Raji (cell line): Measurements from ENCODE around the gene CTIF.

Experiments used
- POLR2A ChIP-seq: IDR thresholded peaks from 2 replicates; pipeline ENCODE4 v1.6.1; 2011; ENCODE audit warnings: low read depth, low read length, control low read depth; ENCODE audit not compliant: insufficient read depth

Gene CTIF

GRCh38 chr18:48673853-48674721, 135.3 kb downstream of the CTIF start:
- TF ChIP-seq POLR2A = no peak

DNA sequence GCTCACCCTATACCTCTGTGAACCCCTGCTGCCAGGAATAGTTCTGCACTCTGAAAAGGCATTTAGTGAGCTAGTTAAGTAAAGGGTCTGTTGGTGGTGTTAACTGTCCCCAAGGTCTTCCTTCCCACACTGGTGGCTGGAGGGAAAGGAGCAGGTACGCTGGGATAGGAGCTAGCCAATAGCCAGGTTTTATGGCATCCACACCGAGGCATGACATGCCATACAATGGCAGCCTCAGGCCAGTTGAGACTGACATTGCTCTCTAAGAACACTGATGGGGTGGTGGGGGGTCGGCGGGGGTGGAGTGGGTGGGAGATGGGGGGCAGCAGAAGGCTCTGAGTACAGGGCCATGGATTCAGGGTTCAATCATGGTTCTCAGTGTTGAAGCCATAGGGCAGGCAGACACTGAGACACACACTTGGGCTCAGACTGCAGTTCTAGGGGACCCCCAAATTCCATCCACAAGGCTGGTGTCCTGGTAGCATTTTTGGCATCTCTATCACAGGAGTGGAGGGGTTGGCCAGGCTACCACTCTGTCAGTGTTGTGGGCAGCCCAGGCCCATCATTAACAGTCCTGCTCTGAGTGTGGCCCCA, 136.0 kb downstream of the CTIF start:
- no peak for TF ChIP-seq POLR2A

DNA sequence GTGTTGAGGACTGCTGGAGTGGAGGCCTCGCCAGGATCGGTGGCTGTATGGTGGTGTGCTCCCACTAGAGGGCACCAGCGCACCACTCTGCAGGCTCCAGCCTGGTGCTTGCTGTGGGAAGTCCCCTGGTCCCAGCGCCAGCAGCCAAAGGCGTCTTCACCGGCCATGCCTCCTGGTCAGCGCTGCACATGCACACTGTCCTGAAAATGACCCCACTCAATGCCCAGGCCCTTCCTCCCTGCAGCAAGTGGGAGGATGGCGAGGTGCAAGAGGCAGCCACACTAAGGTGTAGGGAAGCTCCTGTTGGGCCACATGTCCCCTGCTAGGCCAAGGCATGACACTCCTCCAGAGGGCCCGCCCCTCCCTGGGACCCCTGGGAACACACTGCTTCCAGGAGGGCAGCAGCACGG, 136.5 kb downstream of the CTIF start:
- no peak for TF ChIP-seq POLR2A

DNA sequence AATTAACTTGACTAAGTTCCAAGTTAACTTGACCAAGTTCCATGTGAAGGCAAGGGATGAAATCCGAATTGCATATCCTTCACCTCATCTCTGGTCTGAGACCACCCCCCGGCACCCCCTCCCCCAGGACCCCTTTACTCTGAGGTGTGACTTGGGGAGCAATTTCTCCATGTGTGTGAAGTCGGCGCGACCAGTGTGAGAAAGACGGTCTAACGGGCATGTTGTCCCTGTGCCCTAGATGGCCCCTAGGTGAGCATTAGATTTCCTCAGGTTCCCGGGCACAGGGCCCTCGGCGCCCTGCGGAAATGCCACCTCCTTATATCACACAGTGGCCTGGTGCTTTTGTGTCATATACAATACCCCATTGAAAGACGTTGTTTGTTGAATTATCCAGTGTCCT, 137.1 kb downstream of the CTIF start:
- TF ChIP-seq POLR2A = no peak

GRCh38 chr18:48676346-48676745, 137.5 kb downstream of the CTIF start:
- TF ChIP-seq POLR2A = no peak

- TF ChIP-seq POLR2A = no peak
These were observed 138.0 kb downstream of the CTIF start for GRCh38 chr18:48676756-48677368.

GRCh38 chr18:48678237-48679115, 139.6 kb downstream of the CTIF start:
- TF ChIP-seq POLR2A = no peak

- no peak for TF ChIP-seq POLR2A
These were observed 140.4 kb downstream of the CTIF start for GRCh38 chr18:48679236-48679635.

DNA sequence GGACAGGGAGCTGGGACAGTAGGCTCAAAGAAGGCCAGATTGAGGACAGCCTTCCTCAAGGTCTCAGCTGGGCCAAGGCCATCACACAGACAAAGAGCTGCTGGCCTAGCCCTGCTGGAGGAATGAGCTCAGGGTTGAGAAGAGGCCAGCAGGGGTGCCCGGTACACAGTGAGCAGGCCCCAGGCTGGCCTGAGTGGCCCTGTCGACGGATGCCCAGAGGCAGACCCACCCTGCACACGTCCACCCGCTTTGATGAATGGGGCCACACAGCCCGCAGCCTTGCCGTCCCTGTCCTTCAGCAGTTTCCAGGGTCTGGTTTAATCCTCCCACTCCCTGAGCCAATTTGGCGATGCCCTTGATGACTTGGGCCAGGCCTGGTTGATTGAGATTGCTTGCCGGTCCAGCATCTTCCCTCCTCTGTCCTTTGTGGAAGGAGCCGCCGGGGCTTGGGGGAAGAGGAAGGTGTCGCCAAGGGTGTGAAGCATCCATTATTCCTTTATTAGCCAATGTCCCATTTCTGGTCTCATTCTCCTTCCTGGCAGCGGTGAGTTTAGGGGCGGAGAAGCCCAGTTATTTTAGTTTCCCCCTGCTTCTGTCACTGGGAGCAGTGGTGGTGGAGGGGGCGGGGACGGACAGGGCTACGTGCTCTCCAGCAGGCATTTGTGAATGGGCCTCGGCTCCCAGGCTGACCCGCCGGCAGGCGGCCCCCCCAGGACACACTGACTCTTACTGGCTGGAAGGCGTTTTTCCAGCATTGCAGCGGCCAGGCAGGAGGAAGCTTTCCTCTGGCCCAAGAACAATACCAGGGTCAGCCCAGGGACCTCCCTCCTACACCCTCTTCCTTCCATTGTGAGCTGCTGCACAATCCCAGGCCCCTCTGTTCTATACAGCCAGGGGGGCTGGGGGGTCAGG, 141.8 kb downstream of the CTIF start:
- no peak for TF ChIP-seq POLR2A

DNA sequence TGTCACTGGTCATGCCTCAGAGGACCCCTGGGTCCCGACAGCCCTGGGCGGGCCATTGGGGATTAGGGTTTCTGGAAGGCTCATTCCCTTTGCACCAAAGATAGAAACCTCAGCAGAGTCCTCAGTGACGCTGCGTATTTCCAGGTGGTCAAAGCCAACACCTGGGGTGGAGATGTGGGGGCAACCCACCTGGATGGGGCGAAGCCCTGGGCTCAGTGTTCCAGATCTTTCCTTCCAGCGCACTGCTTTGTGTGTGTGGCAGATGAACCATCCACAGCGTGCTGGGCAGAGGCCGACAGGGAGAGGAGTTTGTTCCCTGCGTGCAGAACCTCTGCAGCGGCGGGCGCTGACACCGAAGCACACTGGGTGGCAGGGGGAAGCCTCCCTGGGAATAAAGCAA, 143.9 kb downstream of the CTIF start:
- no peak for TF ChIP-seq POLR2A

DNA sequence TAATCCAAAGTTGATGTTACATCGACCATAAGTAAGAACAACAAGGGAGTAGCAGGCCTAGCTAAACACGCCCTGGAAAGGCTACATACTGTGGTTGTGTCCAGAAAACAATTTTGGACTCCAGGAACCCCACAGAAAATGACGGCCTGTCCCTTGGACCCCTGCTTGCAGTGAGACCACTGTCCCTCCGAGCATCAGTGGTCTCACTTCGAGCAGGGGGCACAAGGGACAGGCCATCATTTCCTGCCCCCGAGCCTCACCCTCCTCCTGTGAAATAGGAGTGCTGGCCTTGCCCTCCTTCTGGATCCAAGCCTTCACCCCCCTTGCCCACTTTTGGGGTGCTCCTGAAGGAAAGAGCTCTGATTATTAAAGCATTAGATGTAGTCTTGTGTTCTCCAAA, 144.4 kb downstream of the CTIF start:
- no peak for TF ChIP-seq POLR2A

DNA sequence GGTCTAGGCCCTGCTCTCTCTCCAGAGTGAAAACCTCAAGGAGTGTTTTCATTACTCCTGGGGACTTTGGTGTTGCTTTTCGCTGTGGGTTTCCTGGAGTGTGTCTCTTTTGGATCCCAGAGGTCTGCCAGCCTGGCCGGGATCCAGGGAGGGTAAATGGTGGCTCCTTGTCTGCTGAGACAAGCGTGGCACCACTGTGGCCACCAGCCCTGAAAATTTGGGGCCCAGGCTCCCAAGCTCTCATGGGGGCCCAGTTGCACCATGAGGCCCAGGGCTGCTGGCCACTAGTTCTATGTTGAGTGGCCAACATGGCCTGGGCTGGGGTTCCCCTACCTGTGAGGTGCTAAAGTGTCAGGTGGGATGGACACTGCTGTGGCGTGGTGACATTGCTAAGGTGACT, 144.8 kb downstream of the CTIF start:
- TF ChIP-seq POLR2A = no peak

- no peak for TF ChIP-seq POLR2A
These were observed 148.7 kb downstream of the CTIF start for GRCh38 chr18:48687346-48688042.

GRCh38 chr18:48688961-48689360, 150.1 kb downstream of the CTIF start:
- no peak for TF ChIP-seq POLR2A

DNA sequence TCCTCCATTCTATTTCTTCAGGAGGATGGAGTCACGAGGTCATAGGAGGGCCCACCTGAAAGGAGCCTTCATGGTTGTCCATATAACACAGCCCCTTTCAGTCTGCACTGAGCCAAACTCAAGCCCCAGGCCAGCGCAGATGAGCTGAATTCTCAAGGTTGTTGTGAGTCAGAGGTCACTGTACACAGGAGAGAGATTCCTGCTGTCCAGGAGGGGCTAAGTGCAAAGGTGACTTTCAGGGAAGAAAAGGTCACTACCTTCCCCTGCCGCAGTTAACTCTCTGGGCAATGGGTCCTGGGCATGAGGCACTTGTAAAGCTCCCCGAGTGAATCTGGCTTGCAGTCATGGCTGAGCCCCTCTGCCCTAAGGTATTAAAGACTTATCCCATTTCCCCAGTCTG, 150.7 kb downstream of the CTIF start:
- TF ChIP-seq POLR2A = no peak
